ENCODE measurements around the gene RNF150. TPM values are rescaled to one million over a fixed set of nuclear protein-coding genes. Genes with fewer than 3 reads are reported as not detected.

The RNF150 gene
- total and polyA plus RNA-seq, 8 donors, result 1.9 to 15.2 (median 14.1) TPM

GRCh38 chr4:141101511-141101910, 31.8 kb downstream of the RNF150 start:
- Histone ChIP-seq H3K27me3 (no peaks in the 10 kb centered on the region), H3K4me3 (no peak overlapping the region), H3K27ac (no peak overlapping the region), H3K9me3 (no peaks in the 10 kb centered on the region), H3K36me3 (no peaks in the 10 kb centered on the region), H3K4me1 (no peaks in the 10 kb centered on the region)
- DNase-seq (no peak), ATAC-seq (no peak)
- intact Hi-C loops (cut with DNase I), result no loop called here
- no peak for TF ChIP-seq CTCF (IDR thresholded peaks at IDR 0.05)

- ATAC-seq, result no peak
- Histone ChIP-seq H3K27ac (no peak overlapping the region), H3K27me3 (no peaks in the 10 kb centered on the region), H3K9me3 (peaks cover 0 to 2% of the 10 kb centered on the region in 2 donors), H3K4me3 (no peak overlapping the region), H3K36me3 (no peaks in the 10 kb centered on the region), H3K4me1 (no peaks in the 10 kb centered on the region)
- intact Hi-C loops (cut with DNase I), result no loop called here
- no peak for TF ChIP-seq CTCF (IDR thresholded peaks at IDR 0.05)
- DNase-seq, result no peak
Measured at GRCh38 chr4:141099326-141099725, 33.9 kb downstream of the RNF150 start.

- no peak for TF ChIP-seq CTCF (IDR thresholded peaks at IDR 0.05)
- DNase-seq (no peak), ATAC-seq (no peak)
- intact Hi-C loops (cut with DNase I), result no loop called here
- Histone ChIP-seq H3K27ac (no peak overlapping the region), H3K27me3 (no peaks in the 10 kb centered on the region), H3K4me3 (no peak overlapping the region), H3K9me3 (peaks cover 0 to 9% of the 10 kb centered on the region in 2 donors), H3K36me3 (no peaks in the 10 kb centered on the region), H3K4me1 (no peaks in the 10 kb centered on the region)
Measured at GRCh38 chr4:141098163-141098562, 35.1 kb downstream of the RNF150 start.

DNA sequence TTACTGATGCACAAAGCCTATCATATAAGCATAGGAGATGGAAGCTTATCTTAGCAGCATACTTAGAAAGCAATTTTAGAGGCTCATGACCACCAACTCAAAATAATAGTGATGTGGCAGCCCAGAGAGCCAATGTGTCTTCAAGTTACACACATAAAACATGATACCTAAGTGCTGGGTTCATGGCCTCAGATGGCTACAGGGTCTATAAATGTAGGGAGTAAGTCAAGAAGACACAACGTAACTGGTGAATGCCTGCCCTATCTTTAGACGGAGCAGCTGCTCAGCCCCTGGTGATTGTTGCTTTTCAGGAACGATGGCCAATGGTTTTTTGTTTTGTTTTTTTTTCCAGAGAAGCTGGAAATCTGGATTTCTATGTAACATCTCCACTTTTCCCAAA, 42.8 kb downstream of the RNF150 start:
- Histone ChIP-seq H3K27ac (no peak overlapping the region), H3K9me3 (peaks cover 0 to 12% of the 10 kb centered on the region in 2 donors), H3K27me3 (no peaks in the 10 kb centered on the region), H3K4me3 (no peak overlapping the region), H3K4me1 (no peaks in the 10 kb centered on the region), H3K36me3 (no peaks in the 10 kb centered on the region)
- TF ChIP-seq CTCF (IDR thresholded peaks at IDR 0.05), result no peak
- no peak for DNase-seq
- intact Hi-C loops (cut with DNase I), result no loop called here
- no peak for ATAC-seq

DNA sequence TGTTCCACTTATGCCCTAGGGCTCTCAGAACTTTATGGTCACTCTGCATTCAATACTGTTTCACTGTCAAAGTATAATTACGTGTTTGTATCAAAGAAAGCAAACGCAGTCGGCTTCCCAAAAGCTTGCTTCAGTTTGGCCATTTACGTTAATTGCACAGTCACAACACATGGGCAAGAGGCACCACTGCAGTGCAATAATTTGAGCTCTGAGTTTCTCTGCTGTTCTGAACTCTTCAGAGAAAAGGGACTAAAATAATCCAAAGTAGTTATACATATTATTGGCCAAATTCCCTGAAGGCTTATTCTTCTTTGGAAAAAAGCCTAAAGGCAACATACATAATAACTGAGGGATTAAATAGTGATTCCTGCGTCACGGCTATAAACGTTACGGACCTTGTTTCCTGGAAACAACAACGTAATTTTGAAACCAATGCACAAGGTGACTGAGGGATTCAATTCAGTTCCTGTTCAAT, 51.3 kb downstream of the RNF150 start:
- H3K9me3 ChIP-seq, result no peaks in the 10 kb centered on the region
- H3K27ac ChIP-seq, result no peak overlapping the region
- intact Hi-C loops (cut with DNase I), result no loop called here
- DNase-seq, result peak in 2 of 4 donors; percentile 24 to 36
- no peaks in the 10 kb centered on the region for H3K27me3 ChIP-seq
- no peaks in the 10 kb centered on the region for H3K36me3 ChIP-seq
- no peaks in the 10 kb centered on the region for H3K4me1 ChIP-seq
- H3K4me3 ChIP-seq, result no peak overlapping the region
- ATAC-seq, result no peak
- TF ChIP-seq CTCF (IDR thresholded peaks at IDR 0.05), result no peak
